HG03175 (cell line): ENCODE results near the gene TEFM.
A peak's percentile ranks its signal among the peaks of the same experiment; 100 is the strongest.
"Not testable (repeated sequence)": the region's sequence is repeated elsewhere in the genome, so short reads cannot be mapped to it uniquely, and the experiment has no call there.

Experiments used
- ATAC-seq: cut with Tn5 transposase; IDR thresholded peaks from one replicate; pipeline ENCODE4 v1.9.1; 2021; ENCODE audit warnings: mild to moderate bottlenecking, moderate library complexity; ENCODE audit not compliant: unreplicated experiment

TEFM gene

GRCh38 chr17:30906101-30906911 lies at the start of gene TEFM:
TEFM (minus strand) TSS chr17:30906238; CDS start chr17:30906198, 40 bp downstream.
- ATAC-seq: peak; percentile 95

- ATAC-seq: no peak
Measured at GRCh38 chr17:30954046-30954830, 48.2 kb upstream of the TEFM start.

- no peak for ATAC-seq
Measured at GRCh38 chr17:30952638-30953393, 46.8 kb upstream of the TEFM start.

- ATAC-seq: no peak
Measured at GRCh38 chr17:30950669-30951399, 44.8 kb upstream of the TEFM start.

GRCh38 chr17:30950189-30950588 lies 44.2 kb upstream of the TEFM start:
- no peak for ATAC-seq

- no peak for ATAC-seq
Measured at GRCh38 chr17:30947796-30948195, 41.8 kb upstream of the TEFM start.

- no peak for ATAC-seq
Measured at GRCh38 chr17:30942308-30943079, 36.5 kb upstream of the TEFM start.

GRCh38 chr17:30939051-30939689 lies 33.1 kb upstream of the TEFM start:
- no peak for ATAC-seq

GRCh38 chr17:30933966-30934365 lies 27.9 kb upstream of the TEFM start:
- no peak for ATAC-seq

- ATAC-seq: not testable (repeated sequence)
Measured at GRCh38 chr17:30931582-30931981, 25.5 kb upstream of the TEFM start.

- ATAC-seq: no peak
Measured at GRCh38 chr17:30930495-30930894, 24.5 kb upstream of the TEFM start.

GRCh38 chr17:30929861-30930260 lies 23.8 kb upstream of the TEFM start:
- ATAC-seq: not testable (repeated sequence)

GRCh38 chr17:30929081-30929633 lies 23.1 kb upstream of the TEFM start:
- ATAC-seq: no peak

GRCh38 chr17:30928584-30928983 lies 22.5 kb upstream of the TEFM start:
- no peak for ATAC-seq

GRCh38 chr17:30927756-30928155 lies 21.7 kb upstream of the TEFM start:
- ATAC-seq: no peak

- ATAC-seq: no peak
Measured at GRCh38 chr17:30926516-30926915, 20.5 kb upstream of the TEFM start.

GRCh38 chr17:30924341-30924740 lies 18.3 kb upstream of the TEFM start:
- no peak for ATAC-seq

- ATAC-seq: no peak
Measured at GRCh38 chr17:30922235-30923030, 16.4 kb upstream of the TEFM start.
